GM19025 (cell line): ENCODE measurements around the gene HGF.

Experiments used
- ATAC-seq: cut with Tn5 transposase; IDR thresholded peaks from one replicate; pipeline ENCODE4 v1.9.1; 2021; ENCODE audit warnings: mild to moderate bottlenecking, low read depth, moderate library complexity; ENCODE audit not compliant: unreplicated experiment

The HGF gene

DNA sequence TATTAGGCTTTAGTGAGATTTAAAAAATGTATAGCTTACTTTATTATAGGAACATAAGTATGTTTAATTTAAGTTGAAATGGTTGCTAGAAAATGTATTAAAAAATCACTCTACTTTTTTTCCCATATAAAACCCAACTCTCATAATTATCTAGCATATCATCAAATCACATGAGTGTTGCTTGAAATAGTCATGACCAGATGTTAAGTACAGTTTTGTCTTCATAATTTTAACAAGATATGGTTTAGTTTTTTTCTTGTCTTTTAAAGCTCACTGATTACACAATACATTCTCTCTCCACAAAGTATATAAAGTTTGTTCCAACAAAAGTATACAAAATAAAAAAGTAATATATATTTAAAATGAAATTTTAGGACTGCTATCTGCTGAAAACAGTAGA, 82.8 kb downstream of the HGF start:
- no peak for ATAC-seq

DNA sequence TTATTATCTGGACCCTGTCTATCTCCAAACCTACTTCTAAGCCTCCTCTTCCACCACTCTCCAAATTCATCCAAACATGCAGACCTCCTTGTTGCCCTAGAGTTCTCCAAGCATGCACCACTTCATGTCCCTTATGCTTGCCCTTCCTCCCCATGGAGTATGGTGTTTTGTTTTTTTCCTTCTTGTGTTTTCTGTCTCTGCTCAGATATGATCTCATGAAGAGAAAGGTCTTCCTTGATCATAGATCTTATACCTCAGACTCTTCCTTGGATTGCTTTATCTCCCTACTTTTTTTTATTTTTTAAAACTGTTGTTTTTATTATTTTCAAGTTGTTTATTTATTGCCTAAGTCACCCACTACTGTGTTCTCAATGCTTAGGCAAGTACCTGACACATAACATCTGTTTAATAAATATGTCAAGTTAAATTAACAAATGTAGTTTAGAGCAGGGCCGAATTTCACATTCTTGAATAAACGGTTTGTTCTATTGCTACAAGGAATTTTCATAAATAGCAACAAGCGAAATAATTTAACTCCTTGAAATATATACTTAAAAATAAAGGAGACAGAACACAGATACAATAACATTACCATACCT, 84.5 kb downstream of the HGF start:
- ATAC-seq = peak; percentile 14

DNA sequence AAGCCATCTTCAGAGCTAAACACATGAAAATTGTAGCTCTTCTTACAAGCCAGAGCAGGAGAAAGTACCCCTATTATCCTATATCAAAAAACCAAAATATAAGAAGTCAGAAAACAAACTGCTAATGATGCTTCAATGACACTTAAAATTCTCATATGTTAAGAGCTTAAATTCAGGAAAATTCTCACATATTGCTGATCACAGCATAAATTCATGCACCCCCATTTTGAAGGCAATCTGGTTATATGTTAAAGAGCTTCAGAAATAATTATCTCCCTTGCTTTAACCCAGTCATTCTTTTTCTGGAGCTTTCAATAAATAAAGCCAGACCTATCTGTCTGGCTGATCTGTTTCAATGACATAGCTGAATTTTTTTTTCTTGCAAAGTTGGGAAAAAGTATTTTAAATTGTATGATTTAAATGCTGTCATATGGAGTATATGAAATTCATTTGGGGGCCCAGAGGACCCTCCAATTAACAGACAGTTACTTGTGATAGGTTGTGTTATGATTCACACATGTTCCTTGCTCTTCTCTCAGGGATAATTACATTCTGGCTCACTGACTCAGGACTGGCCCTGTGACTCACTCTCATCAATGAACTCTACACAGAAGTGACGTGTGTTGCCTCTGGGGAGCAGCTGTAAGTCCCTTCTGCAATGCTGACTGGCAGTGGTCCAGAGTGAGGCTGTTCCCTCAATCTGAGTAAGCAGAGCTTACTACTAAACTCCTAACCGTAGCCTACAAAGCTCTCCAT, 85.2 kb downstream of the HGF start:
- ATAC-seq = peak; percentile 96

DNA sequence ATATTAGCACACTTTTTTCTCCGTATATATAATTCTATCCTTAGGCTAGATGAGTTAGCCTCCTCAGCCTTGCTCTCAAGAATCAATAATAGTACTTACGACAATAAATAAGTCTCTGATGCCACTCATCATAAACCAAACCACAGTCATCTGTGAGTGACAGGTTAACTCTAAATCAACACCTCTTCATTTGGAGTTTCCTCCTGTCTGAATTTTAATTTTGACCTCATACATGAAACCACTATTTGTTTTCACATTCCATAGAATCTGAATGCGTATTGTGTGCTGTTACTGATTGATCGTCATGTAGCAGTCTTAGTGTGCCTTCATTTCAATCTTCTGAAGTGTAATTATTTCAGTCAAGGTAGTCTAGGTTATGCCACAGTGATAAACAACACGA, 85.8 kb downstream of the HGF start:
- no peak for ATAC-seq

DNA sequence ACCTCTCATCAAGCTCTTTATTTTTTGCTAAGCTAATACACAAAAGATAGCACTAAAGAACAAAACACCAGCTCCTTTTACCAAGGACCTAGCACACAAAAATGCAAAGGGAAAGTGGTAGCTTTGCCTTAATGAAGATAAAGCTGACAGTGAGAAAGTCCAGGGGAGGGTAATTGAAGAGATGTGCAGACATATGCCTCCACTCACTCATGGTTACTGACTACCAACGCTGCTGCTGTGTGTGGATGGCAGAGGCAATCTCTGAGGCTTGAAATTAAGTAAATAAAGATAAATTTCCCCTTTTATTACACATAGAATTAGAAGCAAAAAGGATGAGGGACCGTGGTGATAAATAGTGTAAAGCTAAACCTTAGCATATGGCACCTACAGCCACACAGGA, 87.0 kb downstream of the HGF start:
- no peak for ATAC-seq

DNA sequence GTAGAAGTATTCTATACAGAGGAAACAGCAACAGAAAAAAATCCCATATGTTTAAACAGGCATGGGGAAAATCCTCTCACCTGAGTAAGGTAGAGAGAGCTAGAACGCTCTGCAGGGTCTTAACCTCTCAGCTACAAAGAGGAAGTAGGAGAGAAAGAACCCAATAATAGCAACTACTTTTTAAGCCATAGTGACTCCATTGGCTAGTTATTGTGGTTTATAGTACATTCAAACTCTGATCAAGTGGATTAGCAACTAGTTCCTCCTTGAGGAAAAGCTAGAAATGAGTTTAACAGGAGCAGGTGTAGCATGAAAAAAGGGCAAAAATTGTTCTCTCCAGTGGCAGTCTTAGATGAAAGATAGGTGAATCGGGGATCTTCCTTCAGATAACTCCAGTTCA, 89.7 kb downstream of the HGF start:
- no peak for ATAC-seq

DNA sequence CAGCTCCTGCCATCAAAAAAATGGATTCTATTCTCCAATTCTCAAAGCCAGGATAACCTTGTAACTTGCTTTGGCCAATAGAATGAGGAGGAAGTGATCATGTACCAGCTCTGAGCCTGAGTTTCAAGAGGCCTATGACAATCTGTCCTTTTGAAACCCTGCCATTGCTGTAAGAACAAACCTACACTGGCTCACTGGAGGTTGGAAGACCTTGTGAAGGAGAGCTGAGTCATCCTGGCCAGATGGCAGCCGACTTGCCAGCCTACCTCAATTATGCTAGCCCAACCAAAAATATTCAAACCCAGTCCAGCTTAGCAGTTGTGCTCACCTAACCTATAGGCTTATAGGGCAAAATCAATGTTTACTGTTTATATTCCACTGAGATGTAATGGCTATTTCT, 93.0 kb downstream of the HGF start:
- ATAC-seq = no peak

DNA sequence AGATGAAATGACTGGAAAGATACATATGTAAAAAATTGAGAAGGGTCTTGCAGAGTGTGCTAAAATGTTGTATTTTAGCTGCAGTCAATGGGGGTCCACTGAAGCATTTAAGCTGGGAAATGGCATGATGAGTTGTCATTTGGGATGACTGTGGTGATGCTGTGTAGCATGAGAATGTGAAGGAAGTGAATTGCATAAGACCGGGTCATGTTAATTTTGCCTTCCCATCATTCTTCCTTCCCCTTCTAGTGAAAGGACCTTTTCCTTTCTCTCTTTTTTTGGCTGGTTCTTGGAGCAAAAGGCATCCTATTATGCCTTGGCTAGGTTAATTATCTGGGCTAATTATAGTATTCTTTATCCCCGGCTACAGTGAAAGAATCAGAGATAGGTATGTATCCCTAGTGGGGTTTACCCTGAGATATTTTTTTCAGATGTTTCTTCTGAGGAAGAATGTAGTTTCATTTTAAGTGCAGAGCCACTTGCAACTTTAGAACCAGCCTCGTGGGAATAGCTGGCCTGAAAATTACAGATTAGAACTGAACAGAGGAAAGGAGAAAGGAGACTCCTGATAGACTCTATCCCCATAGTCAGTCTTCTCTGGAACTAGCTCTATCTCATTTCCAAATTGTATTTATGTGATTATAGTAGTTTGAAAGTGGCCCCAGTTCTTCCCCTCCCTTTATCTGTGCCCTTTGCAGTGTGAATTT, 93.6 kb downstream of the HGF start:
- no peak for ATAC-seq

DNA sequence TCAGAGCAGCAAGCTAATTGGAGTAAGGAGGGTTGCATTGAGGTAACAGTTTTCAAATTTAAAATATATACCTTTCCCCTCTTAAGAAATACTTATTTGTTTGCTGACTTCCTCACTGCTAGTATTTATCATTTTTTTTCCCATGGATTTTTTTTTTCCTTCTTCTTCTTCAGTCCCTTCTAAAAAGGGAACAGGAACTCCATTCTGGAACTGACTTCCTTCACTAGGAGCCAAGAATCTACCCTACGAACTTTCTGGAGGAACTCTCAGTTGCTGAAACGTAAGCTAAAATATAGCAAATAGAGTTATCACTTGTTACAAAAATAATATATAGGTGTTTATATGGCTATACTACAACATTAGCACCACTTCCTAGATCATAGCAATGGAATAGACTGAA, 95.4 kb downstream of the HGF start:
- ATAC-seq = no peak

DNA sequence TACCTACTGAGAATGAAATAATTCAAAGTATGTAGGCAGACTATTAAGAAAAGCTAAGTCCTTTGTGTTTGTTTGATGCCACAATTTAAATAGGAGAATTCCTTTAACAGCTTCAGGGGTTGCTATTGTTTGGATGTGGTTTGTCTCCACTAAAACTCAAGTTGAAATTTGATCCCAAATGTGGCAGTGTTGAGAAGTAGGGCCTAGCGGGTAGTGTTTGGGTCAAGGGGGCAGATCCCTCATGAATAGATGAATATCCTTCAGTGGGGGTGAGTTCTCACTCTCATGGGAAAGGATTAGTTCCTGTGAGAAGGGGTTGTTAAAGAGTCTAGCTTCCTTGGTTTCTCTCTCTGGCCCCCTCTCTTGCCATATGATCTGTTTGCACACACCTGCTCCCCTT, 97.0 kb downstream of the HGF start:
- ATAC-seq = no peak

DNA sequence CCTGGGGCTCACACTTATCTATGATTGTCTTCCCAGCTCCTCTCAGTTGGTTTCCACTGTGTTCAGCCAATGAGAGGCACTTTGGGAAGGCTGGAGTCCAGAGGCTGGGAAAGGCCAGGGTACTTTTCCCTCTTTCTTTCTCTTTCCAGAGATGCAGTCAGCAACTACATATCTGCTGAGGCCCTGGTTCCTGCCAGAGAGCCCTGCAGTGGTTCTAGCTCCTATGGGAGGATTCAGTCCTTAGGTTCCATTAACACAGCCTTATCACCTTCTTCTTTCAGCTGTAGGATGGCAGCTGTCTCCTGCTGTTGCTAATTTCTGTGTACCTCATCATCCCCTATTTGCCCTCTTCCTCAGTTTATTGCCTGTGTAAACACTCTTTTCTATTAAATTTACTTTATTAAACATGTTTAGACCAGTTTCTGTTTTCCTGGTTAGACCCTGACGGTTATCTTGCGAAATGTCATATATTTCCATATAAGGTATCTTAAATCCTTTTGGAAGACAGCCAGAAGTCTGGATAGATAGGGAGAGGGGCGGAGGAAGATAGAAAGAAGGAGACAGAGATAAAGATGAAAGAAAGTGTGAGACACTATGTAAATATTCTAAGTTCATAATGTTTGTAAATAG, 100.3 kb downstream of the HGF start:
- no peak for ATAC-seq

DNA sequence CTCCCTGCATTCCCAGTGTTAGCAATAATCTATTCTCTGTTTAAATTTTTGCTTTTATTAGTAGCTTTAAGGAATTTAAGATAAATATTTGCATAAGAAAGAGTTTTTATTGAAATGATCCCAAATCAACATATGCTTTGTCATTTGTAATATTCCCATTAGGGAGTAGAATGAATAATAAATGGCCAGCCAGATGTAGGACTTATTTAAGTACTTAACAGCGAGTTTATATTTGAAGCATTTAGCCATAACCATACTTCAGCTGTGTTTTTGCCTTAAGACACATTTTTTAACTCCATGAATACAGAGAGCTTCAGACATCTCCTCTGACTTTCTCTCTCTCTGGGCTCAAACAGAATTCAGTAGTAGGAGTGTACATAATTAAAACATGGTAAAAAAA, 103.6 kb downstream of the HGF start:
- no peak for ATAC-seq

DNA sequence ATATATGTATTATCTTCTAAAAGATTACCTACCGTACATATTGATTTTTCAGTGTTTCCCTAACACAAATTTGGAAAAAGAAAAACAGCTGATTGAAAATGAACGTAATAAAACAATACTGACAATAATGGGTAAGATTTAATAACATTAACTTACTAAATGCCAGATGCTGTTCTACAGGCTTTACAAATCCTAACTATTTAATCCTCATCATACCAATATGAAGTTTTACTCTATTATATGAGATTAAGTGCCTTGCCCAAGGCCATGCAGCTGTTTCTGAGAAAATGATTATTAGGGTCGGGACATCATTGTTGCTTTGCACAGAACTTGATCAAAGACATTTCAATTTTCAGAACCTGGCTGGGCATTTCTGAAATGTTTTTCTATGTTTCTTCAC, 104.6 kb downstream of the HGF start:
- no peak for ATAC-seq

DNA sequence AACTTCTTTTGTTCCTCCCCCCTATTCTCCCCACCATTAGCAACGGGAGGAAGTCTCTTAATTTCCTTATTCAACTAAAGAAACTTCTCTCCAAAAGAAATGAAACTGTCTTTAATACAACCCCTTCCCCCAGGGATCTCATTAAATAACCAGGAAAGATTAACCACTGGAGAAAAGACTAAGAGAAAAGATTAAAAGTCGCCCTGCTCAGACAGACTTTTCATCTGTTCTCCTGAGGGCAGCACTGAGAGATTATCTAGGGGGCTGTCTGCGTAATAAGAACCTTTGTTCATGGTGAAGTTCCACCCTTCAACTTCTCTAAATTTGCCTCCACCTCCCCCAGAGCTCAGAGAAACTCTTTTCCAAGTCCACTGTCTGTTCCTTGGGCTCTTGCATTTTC, 105.5 kb downstream of the HGF start:
- ATAC-seq = no peak

DNA sequence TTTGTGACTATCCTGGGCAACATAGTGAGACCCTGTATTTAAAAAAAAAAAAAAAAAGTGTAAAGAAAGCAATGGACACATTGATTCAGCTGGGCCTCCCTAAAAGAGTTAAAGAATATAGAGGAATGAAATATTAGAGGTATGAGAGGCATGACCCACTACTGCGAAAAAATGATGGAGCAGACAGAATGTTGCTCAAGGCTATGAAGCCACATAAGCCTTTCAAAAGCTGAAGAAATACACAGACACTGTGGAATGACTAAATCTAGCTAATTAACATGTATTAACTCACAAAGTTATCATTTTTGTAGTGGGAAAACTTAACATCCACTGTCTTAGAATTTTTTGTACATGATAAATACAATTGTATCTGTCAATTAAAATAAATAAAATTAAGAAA, 107.3 kb downstream of the HGF start:
- ATAC-seq = no peak

DNA sequence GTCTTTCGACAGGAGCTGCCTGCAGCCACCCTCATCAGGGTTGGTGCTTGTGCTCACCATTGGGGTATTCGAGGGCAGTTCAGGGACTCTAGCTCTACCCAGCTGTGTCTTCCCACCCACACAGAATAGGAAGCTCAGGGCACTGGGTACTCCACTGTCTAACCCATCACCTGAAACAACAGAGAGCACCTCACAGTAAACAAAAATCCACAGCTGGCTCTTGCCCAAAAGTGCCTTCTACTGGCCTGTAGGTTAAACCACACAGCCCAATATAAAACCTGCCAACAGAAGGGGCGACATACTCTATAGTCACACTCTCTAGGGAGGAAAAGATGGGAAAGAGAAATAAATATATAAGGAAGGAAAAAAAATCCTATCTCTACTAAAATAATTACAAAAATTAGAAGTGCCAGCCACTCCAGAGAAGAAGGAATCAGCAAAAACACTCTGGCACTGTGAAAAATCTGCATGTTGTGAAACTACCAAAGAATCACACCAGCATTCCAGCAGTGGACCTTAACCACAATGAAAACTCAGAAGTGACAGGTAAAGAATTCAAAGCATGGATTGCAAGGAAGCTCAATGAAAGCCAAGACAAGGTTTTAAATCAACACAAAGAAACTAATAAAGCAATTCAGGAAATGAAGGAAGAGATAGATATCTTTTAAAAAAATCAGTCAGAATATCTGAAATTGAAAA, 110.0 kb downstream of the HGF start:
- ATAC-seq = no peak

DNA sequence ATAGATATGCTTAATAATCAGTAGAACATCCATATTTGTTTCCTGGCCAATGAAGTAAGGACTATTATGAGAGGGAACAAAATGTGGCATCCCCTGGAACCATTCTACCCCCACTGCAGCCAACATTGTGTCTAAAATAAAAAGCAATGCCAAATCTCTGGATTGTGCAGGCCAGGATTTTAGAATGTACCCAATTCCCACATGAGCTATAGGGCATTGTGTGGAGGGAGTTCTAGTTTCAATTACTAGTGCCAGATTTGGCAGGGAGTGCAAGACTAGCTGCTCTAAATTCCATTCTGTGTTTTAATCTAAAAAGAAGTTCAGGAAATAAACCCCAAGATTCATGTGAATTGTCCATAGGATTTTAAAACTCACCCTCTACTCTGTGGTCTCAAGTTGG, 112.3 kb downstream of the HGF start:
- no peak for ATAC-seq

DNA sequence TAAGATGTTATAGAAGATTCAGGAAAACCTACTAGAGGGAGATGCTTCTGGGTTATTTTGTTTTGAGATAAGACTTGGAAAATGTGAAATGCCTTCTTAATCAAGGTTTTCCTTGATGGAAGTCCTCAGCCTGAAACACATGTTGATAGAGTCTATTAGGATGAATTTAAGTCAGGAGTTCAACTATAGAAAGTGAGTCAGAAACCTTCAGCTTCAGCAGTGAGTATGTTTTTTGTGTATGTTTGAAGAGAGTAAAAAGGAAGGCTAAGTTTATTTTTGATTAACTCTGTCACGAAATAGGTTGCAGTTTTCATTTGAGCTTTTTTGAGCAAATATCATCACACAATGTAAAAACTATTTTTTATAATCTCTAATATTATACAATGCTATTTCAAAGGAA, 114.6 kb downstream of the HGF start:
- no peak for ATAC-seq

DNA sequence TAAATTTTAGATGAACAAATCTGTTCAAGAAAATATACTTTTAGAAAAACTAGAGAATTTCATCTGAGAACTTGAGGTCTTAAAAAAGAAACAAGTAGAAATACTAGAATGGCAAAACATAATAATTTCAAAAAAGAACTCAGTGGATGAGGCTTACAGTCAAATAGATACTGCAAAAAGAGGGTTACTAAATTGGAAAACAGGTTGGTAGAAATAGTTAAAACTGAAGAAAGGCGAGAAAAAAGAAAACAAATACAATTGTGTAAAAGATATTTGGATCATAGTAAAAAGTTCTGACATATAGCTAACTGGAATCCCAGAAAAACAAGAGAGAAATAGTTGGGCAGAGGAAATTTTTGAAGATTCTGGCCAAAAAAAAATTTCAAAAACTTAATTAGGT, 117.6 kb downstream of the HGF start:
- no peak for ATAC-seq
